SH-SY5Y (cell line): Measurements from ENCODE around the gene LRBA.

ENCODE experiments used
- GATA2 ChIP-seq: IDR thresholded peaks from 2 replicates; pipeline ENCODE4 v1.6.1; 2011; ENCODE audit warnings: mild to moderate bottlenecking, low read depth, low read length
- GATA3 ChIP-seq: IDR thresholded peaks from 2 replicates; pipeline ENCODE4 v1.6.1; 2011; ENCODE audit warnings: low read depth, mild to moderate bottlenecking, low read length, moderate library complexity

LRBA gene

GRCh38 chr4:150994721-150995120, 20.4 kb downstream of the LRBA start:
- TF ChIP-seq GATA3 (no peak), GATA2 (no peak)

DNA sequence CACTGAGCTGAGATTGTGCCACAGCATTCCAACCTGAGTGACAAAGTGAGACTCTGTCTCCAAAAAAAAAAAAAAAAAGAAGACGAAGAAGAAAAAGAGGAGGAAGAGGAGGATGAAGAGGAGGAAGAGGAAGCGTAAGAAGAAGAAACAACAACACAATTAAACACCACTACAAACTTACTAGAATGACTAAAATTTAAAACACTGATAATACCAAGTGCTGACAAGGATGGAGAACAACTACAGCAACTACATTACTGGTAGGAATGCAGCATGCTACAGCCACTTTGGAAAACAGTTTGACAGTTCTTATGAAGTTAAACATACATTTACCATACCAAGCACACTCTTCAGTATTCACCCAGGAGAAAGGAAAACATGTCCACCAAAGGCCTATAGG, 24.1 kb downstream of the LRBA start:
- no peak for TF ChIP-seq GATA3
- TF ChIP-seq GATA2, result no peak

- TF ChIP-seq GATA2 (no peak), GATA3 (no peak)
These were observed 24.8 kb downstream of the LRBA start for GRCh38 chr4:150990250-150990649.

DNA sequence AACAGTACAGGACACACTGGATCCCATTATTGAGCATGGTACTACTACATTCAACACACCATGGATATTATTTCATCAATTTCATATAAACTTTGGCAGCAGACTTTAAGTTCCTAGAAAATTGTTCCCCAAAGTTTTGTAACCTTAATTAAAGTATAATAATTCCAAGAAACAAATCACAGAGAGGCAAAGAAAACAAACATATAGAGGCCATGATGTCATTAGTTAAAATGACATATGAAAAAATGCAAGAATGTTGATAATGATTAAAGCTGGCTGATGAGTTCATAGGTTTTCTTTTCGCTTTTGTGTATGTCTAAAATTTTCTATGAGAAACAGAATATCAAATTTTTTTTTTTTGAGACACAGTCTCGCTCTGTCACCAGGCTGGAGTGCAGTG, 26.8 kb downstream of the LRBA start:
- TF ChIP-seq GATA3, result no peak

DNA sequence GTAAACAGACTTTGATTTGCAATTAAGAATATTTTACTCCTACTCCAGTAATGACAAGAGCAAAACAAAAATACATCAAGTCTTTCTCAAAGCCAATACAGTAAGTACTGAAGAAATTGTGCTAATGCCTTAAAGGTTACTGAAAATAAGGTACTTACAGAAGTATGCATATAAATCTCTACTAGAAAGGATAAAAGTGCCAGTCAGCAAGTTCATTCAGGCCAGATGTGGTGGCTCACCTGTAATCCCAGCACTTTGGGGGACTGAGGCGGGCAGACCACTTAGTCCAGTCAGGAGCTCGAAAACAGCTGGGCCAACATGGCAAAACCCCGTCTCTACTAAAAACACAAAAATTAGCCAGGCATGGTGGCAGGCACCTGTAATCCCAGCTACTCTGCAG, 27.9 kb downstream of the LRBA start:
- no peak for TF ChIP-seq GATA3
- TF ChIP-seq GATA2, result no peak

- TF ChIP-seq GATA3 (no peak), GATA2 (no peak)
These were observed 29.0 kb downstream of the LRBA start for GRCh38 chr4:150986085-150986484.

GRCh38 chr4:150983851-150984250, 31.2 kb downstream of the LRBA start:
- no peak for TF ChIP-seq GATA2
- TF ChIP-seq GATA3, result no peak

- TF ChIP-seq GATA2 (no peak), GATA3 (no peak)
These were observed 32.4 kb downstream of the LRBA start for GRCh38 chr4:150982557-150983233.

GRCh38 chr4:150978738-150979575, 36.1 kb downstream of the LRBA start:
- no peak for TF ChIP-seq GATA3
- no peak for TF ChIP-seq GATA2

DNA sequence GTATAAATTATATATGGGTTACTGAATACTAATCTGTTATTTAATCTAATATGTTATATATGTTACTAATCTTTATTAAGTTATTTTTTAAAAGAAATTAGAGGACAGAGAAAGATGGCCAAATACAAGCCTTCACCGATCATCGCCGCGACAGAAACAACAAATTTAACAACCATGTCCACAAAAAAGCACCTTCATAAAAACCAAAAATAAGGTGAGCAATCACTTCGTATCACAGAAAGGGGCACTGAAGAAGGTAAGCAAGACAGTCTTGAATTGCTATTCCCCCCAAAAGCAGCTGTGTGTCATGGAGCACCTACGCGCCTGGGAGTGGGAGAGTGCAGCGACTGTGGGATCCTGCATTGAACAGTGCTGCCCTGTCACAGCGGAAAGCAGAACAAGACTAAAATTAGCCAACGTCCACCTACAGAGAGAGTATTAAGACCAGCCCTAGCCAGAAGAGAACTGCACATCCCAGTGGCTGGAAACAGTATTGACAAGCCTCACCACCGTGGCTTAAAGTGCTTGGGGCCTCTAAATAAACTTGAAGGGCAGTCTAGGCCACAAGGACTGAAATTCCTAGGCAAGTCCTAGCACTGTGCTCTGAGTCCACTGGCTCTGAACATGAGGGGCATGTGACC, 38.5 kb downstream of the LRBA start:
- no peak for TF ChIP-seq GATA3
- TF ChIP-seq GATA2, result no peak

DNA sequence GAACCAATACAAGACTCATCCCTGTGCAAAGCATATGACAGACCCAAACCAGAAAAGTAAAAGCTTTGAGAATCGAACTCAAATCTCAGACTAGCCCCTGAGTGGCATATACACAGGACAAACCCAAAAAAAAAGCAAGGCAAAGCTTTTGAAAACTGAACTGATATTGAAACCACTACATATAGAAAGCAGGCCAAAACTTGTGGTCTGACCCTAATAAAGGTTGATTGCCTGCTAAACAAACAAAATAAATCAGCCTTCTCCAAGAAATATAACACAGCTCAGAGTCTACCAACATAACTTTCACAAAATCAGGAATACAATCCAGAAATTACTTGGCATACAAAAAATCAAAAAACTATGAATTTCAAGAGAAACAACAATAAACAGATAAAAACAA, 40.3 kb downstream of the LRBA start:
- no peak for TF ChIP-seq GATA2
- TF ChIP-seq GATA3, result no peak

GRCh38 chr4:150974252-150974640, 40.8 kb downstream of the LRBA start:
- TF ChIP-seq GATA2 (no peak), GATA3 (no peak)

- TF ChIP-seq GATA2, result no peak
- no peak for TF ChIP-seq GATA3
These were observed 41.3 kb downstream of the LRBA start for GRCh38 chr4:150973626-150974251.

DNA sequence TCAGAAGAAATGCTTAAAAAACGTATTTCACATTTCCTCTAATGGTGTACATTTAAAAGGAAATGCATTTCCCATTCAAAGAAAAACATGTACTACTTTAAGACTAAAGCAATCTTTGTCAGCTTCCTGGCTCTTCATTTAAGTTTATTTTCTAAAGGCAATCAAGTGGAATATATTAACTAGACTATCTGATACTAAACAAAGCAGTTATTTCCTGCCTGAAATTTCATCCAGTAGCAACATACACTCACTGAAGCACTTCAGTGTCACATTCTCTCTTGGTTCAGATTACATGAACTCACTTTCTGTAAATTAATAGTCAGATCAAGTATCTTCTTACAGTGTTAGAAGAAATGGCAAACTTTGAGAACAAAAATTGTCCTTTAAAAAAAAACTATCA, 42.5 kb downstream of the LRBA start:
- TF ChIP-seq GATA3 (no peak), GATA2 (no peak)
